Omental fat pad (tissue), 4 donors: ENCODE measurements around the gene CNPY4. TPM values are rescaled to one million over a fixed set of nuclear protein-coding genes. Genes with fewer than 3 reads are reported as not detected.

ENCODE experiments used
- ATAC-seq: fragments of 150-250 bp; one replicate; pipeline ENCODE4 v1.9.1; 2016; ENCODE audit warnings: mild to moderate bottlenecking, moderate library complexity; ENCODE audit not compliant: low FRiP score
- DNase-seq: peaks from one replicate; pipeline ENCODE4 v3.0.0-alpha.2; 2019; ENCODE audit warnings: low spot score
- CTCF ChIP-seq, 3 donors: fragments of 450-650 bp; IDR thresholded peaks; one replicate each; pipeline ENCODE4 v1.5.1; 2016 to 2017; ENCODE audit warnings: antibody characterized with exemption in 3 of 3, mild to moderate bottlenecking in 3 of 3, moderate library complexity in 2 of 3
- total RNA-seq, 4 donors: library from RNA; depleted of rRNA; stranded (reverse); fragments of >200 nt; gene quantifications; one replicate each; pipeline ENCODE4 v1.1.0, GENCODE V29; 2016

CNPY4 gene
- total RNA-seq, 4 donors from 2014 or later = 5.8 to 18.6 (median 9.6) TPM

- TF ChIP-seq CTCF (IDR thresholded peaks at IDR 0.05) = no peak
- ATAC-seq (no peak), DNase-seq (no peak)
Measured at GRCh38 chr7:100118388-100119071, 904 bp upstream of the CNPY4 start.

GRCh38 chr7:100119970-100120732 lies 717 bp downstream of the CNPY4 start:
- ATAC-seq (peak; percentile 34), DNase-seq (no peak)
- TF ChIP-seq CTCF (IDR thresholded peaks at IDR 0.05) = no peak

- DNase-seq (no peak), ATAC-seq (no peak)
- no peak for TF ChIP-seq CTCF (IDR thresholded peaks at IDR 0.05)
Measured at GRCh38 chr7:100120733-100121036, 1.3 kb downstream of the CNPY4 start.

GRCh38 chr7:100122067-100122466 lies 2.6 kb downstream of the CNPY4 start:
- ATAC-seq = no peak
- DNase-seq = no peak
- TF ChIP-seq CTCF (IDR thresholded peaks at IDR 0.05) = no peak

GRCh38 chr7:100122568-100122967 lies 3.1 kb downstream of the CNPY4 start:
- DNase-seq = no peak
- no peak for TF ChIP-seq CTCF (IDR thresholded peaks at IDR 0.05)
- ATAC-seq = no peak

GRCh38 chr7:100124301-100125230 lies 5.1 kb downstream of the CNPY4 start:
- ATAC-seq (no peak), DNase-seq (no peak)
- no peak for TF ChIP-seq CTCF (IDR thresholded peaks at IDR 0.05)
